Adrenal gland (tissue), 5 donors: ENCODE measurements around the gene CCNY.

ENCODE experiments used
- POLR2A ChIP-seq, 2 donors: fragments of 450-650 bp; IDR thresholded peaks; one replicate each; pipeline ENCODE4 v1.6.1; 2017; ENCODE audit warnings: antibody characterized with exemption in 2 of 2, mild to moderate bottlenecking in 2 of 2, moderate library complexity in 1 of 2
- TF ChIP-seq, protein P1 (sequence below), 6 experiments: fragments of 450-650 bp in 4 of 6; fragments of 200-600 bp in 2 of 6; sonication (generic) in 1 of 6; IDR thresholded peaks; 1 replicate in 5 of 6; 2 replicates in 1 of 6; pipeline versions ENCODE4 v1.5.1 to v1.8.0; 2016 to 2021; ENCODE audit warnings: antibody characterized with exemption in 6 of 6, mild to moderate bottlenecking in 2 of 6, moderate library complexity in 1 of 6
- donor health status: DM: no; HTN: no; CAD: no.

DNA sequence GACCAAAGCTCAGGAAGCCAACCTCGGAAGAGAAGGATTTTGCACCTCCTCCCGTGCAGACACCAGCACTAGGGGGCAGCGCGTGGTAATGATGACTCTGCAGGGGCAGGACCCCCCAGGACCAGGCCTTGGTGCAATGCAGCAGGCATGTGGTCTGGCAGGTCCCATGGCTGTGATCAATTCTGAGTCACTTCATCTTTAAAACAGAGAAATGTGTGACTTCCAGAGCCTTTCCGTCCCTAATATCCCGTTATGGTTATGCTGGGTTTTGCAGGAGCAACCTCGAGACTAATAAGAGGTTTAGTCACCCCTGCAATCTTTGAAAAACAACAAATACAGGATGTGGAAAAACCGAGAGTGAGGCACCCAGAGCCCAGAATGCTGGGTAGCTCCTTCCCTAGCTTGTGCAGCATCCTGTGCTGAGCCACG is 238.6 kb downstream of the CCNY start:
- TF ChIP-seq, protein P1, sequence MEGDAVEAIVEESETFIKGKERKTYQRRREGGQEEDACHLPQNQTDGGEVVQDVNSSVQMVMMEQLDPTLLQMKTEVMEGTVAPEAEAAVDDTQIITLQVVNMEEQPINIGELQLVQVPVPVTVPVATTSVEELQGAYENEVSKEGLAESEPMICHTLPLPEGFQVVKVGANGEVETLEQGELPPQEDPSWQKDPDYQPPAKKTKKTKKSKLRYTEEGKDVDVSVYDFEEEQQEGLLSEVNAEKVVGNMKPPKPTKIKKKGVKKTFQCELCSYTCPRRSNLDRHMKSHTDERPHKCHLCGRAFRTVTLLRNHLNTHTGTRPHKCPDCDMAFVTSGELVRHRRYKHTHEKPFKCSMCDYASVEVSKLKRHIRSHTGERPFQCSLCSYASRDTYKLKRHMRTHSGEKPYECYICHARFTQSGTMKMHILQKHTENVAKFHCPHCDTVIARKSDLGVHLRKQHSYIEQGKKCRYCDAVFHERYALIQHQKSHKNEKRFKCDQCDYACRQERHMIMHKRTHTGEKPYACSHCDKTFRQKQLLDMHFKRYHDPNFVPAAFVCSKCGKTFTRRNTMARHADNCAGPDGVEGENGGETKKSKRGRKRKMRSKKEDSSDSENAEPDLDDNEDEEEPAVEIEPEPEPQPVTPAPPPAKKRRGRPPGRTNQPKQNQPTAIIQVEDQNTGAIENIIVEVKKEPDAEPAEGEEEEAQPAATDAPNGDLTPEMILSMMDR (IDR thresholded peaks at IDR 0.05), result no peak
- TF ChIP-seq POLR2A (IDR thresholded peaks at IDR 0.05), result no peak
